Upper lobe of right lung (tissue), 1 donor: ENCODE data around the gene CACNA2D2. TPM values are rescaled to one million over a fixed set of nuclear protein-coding genes. Genes with fewer than 3 reads are reported as not detected.

Experiments
- ATAC-seq: fragments of 200-7000 bp; cut with Tn5 transposase; one replicate; pipeline ENCODE4 v1.9.1; 2020; ENCODE audit warnings: mild to moderate bottlenecking, moderate library complexity
- DNase-seq: peaks from one replicate; pipeline ENCODE4 v3.0.0-alpha.2; 2020
- H3K27ac ChIP-seq: fragments of 200-600 bp; one replicate; pipeline ENCODE4 v1.8.0; 2022
- H3K27me3 ChIP-seq: fragments of 200-600 bp; one replicate; pipeline ENCODE4 v1.8.0; 2022; ENCODE audit warnings: mild to moderate bottlenecking
- H3K36me3 ChIP-seq: fragments of 200-600 bp; one replicate; pipeline ENCODE4 v1.8.0; 2022
- H3K4me1 ChIP-seq: fragments of 200-600 bp; one replicate; pipeline ENCODE4 v1.8.0; 2022
- H3K4me3 ChIP-seq: fragments of 200-600 bp; one replicate; pipeline ENCODE4 v1.8.0; 2022; ENCODE audit warnings: mild to moderate bottlenecking
- H3K9me3 ChIP-seq: fragments of 200-600 bp; one replicate; pipeline ENCODE4 v1.8.0; 2022
- intact Hi-C: fragments of 100-400 bp; cut with DNase I; formaldehyde crosslinking; loops from one replicate; pipeline ENCODE4 v1.11.0; 2022
- total RNA-seq: library from RNA; stranded (reverse); fragmentation: NEBNext Ultra II Directional; extraction: Animal tissue kit (Norgen Biotek cat#: 25700); gene quantifications from one replicate; pipeline ENCODE4 v1.2.1, GENCODE V29; 2021
- TF ChIP-seq, protein P1 (sequence below): fragments of 200-600 bp; IDR thresholded peaks from one replicate; pipeline ENCODE4 v1.8.0; 2022; ENCODE audit warnings: antibody characterized with exemption
- donor health status: DM: no; HTN: yes; CAD: no; lungs with severe emphysema.

Gene CACNA2D2
- total RNA-seq, 1 donor from 2014 or later = 119 TPM

DNA sequence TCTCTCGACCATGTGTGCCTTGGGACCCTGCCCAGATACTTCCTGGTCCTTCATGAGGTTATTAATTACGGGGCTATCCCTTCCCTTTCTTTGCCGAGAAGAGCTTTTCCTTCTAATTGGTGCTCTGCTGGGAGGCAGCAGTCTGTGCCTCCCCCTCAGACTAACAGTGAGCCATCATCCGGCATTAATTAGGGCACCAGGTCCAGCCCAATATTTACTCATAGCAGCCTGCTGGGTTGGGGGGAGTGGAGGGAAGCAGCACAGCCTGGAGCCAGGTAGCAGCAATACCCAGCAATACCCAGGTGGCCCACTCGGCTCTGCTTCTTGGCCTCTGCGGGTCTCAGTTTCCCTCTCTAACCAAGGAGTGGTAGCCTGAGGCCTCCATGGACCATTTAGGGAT, 20.1 kb downstream of the CACNA2D2 start:
- TF ChIP-seq, protein P1, sequence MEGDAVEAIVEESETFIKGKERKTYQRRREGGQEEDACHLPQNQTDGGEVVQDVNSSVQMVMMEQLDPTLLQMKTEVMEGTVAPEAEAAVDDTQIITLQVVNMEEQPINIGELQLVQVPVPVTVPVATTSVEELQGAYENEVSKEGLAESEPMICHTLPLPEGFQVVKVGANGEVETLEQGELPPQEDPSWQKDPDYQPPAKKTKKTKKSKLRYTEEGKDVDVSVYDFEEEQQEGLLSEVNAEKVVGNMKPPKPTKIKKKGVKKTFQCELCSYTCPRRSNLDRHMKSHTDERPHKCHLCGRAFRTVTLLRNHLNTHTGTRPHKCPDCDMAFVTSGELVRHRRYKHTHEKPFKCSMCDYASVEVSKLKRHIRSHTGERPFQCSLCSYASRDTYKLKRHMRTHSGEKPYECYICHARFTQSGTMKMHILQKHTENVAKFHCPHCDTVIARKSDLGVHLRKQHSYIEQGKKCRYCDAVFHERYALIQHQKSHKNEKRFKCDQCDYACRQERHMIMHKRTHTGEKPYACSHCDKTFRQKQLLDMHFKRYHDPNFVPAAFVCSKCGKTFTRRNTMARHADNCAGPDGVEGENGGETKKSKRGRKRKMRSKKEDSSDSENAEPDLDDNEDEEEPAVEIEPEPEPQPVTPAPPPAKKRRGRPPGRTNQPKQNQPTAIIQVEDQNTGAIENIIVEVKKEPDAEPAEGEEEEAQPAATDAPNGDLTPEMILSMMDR = no peak
- H3K27me3 ChIP-seq = no peaks in the 10 kb centered on the region
- no peak for DNase-seq
- H3K36me3 ChIP-seq = no peaks in the 10 kb centered on the region
- no peak overlapping the region for H3K27ac ChIP-seq
- H3K4me3 ChIP-seq = no peak overlapping the region
- intact Hi-C loops = no loop called here
- no peaks in the 10 kb centered on the region for H3K9me3 ChIP-seq
- no peak for ATAC-seq
- peaks cover 6% of the 10 kb centered on the region for H3K4me1 ChIP-seq

DNA sequence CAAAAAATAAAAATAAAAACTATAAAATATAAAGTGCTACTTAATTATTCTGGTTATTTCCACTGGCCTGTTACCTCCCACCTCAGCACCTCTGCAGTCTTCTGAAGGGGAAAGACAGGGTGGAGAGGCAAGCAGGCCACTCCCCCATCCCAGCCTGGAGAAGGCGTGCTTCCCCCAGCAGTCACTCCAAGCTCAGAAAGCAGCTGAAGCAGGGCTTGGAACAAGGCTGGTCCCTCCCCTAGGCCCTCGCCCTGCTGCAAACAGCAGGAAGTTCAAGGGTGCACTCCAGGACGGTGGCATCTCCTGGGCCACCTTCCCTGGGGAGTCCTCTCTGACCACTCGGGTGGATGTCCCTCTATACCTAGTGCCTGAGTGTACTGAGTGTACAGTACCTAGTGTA, 21.4 kb downstream of the CACNA2D2 start:
- peak; percentile 80 for DNase-seq
- peak; percentile 83 for ATAC-seq

GRCh38 chr3:50480471-50480870, 23.0 kb downstream of the CACNA2D2 start:
- TF ChIP-seq, protein P1 = no peak
- intact Hi-C loops = no loop called here
- no peak overlapping the region for H3K4me3 ChIP-seq
- H3K27ac ChIP-seq = no peak overlapping the region
- ATAC-seq (no peak), DNase-seq (no peak)
- peaks cover 6% of the 10 kb centered on the region for H3K4me1 ChIP-seq
- no peaks in the 10 kb centered on the region for H3K36me3 ChIP-seq
- H3K9me3 ChIP-seq = no peaks in the 10 kb centered on the region
- H3K27me3 ChIP-seq = no peaks in the 10 kb centered on the region

More for the DNA sequence above, 21.4 kb downstream of the CACNA2D2 start:
- no peaks in the 10 kb centered on the region for H3K27me3 ChIP-seq
- TF ChIP-seq, protein P1 = no peak
- intact Hi-C loops = no loop called here
- no peaks in the 10 kb centered on the region for H3K36me3 ChIP-seq
- peaks cover 6% of the 10 kb centered on the region for H3K4me1 ChIP-seq
- H3K27ac ChIP-seq = no peak overlapping the region
- no peak overlapping the region for H3K4me3 ChIP-seq
- no peaks in the 10 kb centered on the region for H3K9me3 ChIP-seq

GRCh38 chr3:50479523-50479922, 23.9 kb downstream of the CACNA2D2 start:
- H3K27me3 ChIP-seq = no peaks in the 10 kb centered on the region
- H3K9me3 ChIP-seq = no peaks in the 10 kb centered on the region
- H3K27ac ChIP-seq = no peak overlapping the region
- TF ChIP-seq, protein P1 = no peak
- peaks cover 6% of the 10 kb centered on the region for H3K4me1 ChIP-seq
- no peak overlapping the region for H3K4me3 ChIP-seq
- no peak for ATAC-seq
- no peaks in the 10 kb centered on the region for H3K36me3 ChIP-seq
- no peak for DNase-seq
- intact Hi-C loops = no loop called here

- H3K27ac ChIP-seq = no peak overlapping the region
- no peaks in the 10 kb centered on the region for H3K9me3 ChIP-seq
- H3K4me3 ChIP-seq = no peak overlapping the region
- no peaks in the 10 kb centered on the region for H3K27me3 ChIP-seq
- peaks cover 6% of the 10 kb centered on the region for H3K4me1 ChIP-seq
- DNase-seq (no peak), ATAC-seq (no peak)
- H3K36me3 ChIP-seq = no peaks in the 10 kb centered on the region
- TF ChIP-seq, protein P1 = no peak
- intact Hi-C loops = no loop called here
Measured at GRCh38 chr3:50478671-50479260, 24.7 kb downstream of the CACNA2D2 start.

DNA sequence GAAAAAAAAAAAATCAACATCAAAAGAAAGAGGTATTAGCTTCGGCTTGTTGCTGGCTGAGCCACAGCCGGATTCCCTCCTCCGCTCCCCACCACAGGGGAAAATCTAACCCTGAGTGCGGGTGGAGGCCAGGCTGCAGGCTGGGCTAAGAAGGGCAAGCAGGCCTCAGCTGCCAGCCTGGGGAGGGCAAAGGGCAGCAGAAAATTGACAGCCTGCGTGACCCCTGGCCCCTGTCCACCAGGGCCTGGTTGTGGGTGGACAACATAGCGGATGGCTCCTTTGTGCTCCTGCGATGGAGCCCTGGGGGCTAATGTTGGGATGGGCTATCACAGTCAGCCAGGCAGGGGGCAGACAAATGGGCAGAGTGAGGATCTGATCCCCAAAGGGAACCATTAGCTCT, 25.4 kb downstream of the CACNA2D2 start:
- Histone ChIP-seq H3K9me3 (no peaks in the 10 kb centered on the region), H3K4me1 (peaks cover 3% of the 10 kb centered on the region), H3K27me3 (no peaks in the 10 kb centered on the region), H3K36me3 (no peaks in the 10 kb centered on the region), H3K27ac (no peak overlapping the region), H3K4me3 (no peak overlapping the region)
- DNase-seq = no peak
- no peak for ATAC-seq
- intact Hi-C loops = no loop called here
- TF ChIP-seq, protein P1 = no peak
